ENCODE results near the gene ACKR2. TPM values are rescaled to one million over a fixed set of nuclear protein-coding genes. Genes with fewer than 3 reads are reported as not detected.

The ACKR2 gene
- total RNA-seq, 3 donors from 2014 or later (not counting 1 experiment from before 2014, with no cell fraction given) = 0.56 to 0.95 (median 0.72) TPM

DNA sequence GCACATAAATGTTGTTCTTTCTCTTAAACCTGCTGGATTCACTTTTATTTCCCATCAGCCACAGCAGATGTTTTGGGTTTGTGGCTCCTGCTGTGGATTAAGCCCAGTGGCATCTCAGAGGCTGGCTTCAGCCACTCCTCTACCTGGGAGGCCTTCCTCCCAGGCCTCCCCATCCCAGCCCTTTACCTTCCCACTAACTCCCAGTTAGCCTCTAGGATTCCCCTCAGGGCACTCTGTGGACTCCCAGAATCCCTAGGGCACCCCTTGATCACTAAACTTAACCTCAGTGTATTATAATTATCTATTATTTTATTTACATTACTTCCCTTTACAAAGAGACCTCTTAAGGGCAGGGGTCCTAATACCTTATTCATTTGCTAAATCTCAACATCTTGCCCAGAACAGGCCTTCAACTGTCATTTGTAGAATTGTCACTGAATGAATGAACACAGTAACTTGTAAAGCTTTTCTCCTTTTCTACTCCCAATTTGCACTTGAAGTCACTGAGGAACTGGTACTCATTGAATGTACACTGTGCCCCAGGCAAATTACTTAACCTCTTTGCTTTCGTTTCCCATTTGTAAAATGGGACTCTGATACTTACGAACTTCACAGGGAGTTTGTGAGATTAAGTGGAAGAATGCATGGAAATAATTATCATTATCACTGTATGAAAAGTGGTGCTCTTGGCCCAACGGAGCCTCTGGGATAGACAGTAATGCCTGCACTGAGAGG is 44.5 kb upstream of the ACKR2 start:
- WGBS (ENCODE audit: insufficient coverage) = 100% methylated on average over 3 of the region's 3 CpGs
- H3K4me1 ChIP-seq (ENCODE audit: control insufficient read depth, insufficient read depth, low read length) = peaks cover 12% of the 10 kb centered on the region

GRCh38 chr3:42769477-42770131 is 39.6 kb upstream of the ACKR2 start:
- intact Hi-C loops (cut with micrococcal nuclease) = no loop called here

More for the DNA sequence above, 44.5 kb upstream of the ACKR2 start:
- DNase-seq (no peak), ATAC-seq (no peak)
- Mint-ChIP-seq H3K36me3 (no peaks in the 10 kb centered on the region), H3K9me3 (no peaks in the 10 kb centered on the region), H3K4me3 (no peak overlapping the region), H3K4me1 (no peaks in the 10 kb centered on the region), H3K27me3 (ENCODE audit: low read depth in 2 of 2) (peaks cover 0 to 4% of the 10 kb centered on the region in 2 donors), H3K27ac (no peak overlapping the region)
- no peaks in the 10 kb centered on the region for H3K36me3 ChIP-seq (ENCODE audit: control insufficient read depth, insufficient read depth, low read length)
- intact Hi-C loops (cut with micrococcal nuclease) = no loop called here
- H3K27ac ChIP-seq (ENCODE audit: low read length) = no peak overlapping the region
- no peaks in the 10 kb centered on the region for H3K27me3 ChIP-seq (ENCODE audit: control insufficient read depth, insufficient read depth, low read length)
- TF ChIP-seq, protein P1, sequence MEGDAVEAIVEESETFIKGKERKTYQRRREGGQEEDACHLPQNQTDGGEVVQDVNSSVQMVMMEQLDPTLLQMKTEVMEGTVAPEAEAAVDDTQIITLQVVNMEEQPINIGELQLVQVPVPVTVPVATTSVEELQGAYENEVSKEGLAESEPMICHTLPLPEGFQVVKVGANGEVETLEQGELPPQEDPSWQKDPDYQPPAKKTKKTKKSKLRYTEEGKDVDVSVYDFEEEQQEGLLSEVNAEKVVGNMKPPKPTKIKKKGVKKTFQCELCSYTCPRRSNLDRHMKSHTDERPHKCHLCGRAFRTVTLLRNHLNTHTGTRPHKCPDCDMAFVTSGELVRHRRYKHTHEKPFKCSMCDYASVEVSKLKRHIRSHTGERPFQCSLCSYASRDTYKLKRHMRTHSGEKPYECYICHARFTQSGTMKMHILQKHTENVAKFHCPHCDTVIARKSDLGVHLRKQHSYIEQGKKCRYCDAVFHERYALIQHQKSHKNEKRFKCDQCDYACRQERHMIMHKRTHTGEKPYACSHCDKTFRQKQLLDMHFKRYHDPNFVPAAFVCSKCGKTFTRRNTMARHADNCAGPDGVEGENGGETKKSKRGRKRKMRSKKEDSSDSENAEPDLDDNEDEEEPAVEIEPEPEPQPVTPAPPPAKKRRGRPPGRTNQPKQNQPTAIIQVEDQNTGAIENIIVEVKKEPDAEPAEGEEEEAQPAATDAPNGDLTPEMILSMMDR (IDR thresholded peaks at IDR 0.05) = no peak
- no peak overlapping the region for H3K4me3 ChIP-seq (ENCODE audit: low read length)
- H3K9me3 ChIP-seq (ENCODE audit: control insufficient read depth, insufficient read depth, low read length) = no peaks in the 10 kb centered on the region

GRCh38 chr3:42771271-42771670 is 38.0 kb upstream of the ACKR2 start:
- TF ChIP-seq, protein P1 (IDR thresholded peaks at IDR 0.05) = no peak
- H3K27ac ChIP-seq (ENCODE audit: low read length) = no peak overlapping the region
- Mint-ChIP-seq H3K27ac (peak overlapping the region in 1 of 2 donors; percentile 9), H3K4me1 (peaks cover 10 to 11% of the 10 kb centered on the region in 2 donors), H3K36me3 (no peaks in the 10 kb centered on the region), H3K27me3 (ENCODE audit: low read depth in 2 of 2) (no peaks in the 10 kb centered on the region), H3K4me3 (peak overlapping the region; percentile 62), H3K9me3 (no peaks in the 10 kb centered on the region)
- WGBS (ENCODE audit: insufficient coverage) = 86% methylated on average over 1 of the region's 1 CpG
- no peak for DNase-seq
- no peaks in the 10 kb centered on the region for H3K27me3 ChIP-seq (ENCODE audit: control insufficient read depth, insufficient read depth, low read length)
- no peaks in the 10 kb centered on the region for H3K9me3 ChIP-seq (ENCODE audit: control insufficient read depth, insufficient read depth, low read length)
- ATAC-seq = no peak
- no peak overlapping the region for H3K4me3 ChIP-seq (ENCODE audit: low read length)
- peaks cover 7% of the 10 kb centered on the region for H3K4me1 ChIP-seq (ENCODE audit: control insufficient read depth, insufficient read depth, low read length)
- no peaks in the 10 kb centered on the region for H3K36me3 ChIP-seq (ENCODE audit: control insufficient read depth, insufficient read depth, low read length)
- intact Hi-C loops (cut with micrococcal nuclease) = no loop called here

More at GRCh38 chr3:42769477-42770131, 39.6 kb upstream of the ACKR2 start:
- peaks cover 14% of the 10 kb centered on the region for H3K4me1 ChIP-seq (ENCODE audit: control insufficient read depth, insufficient read depth, low read length)
- H3K27me3 Mint-ChIP-seq (ENCODE audit: low read depth in 2 of 2) = no peaks in the 10 kb centered on the region
- TF ChIP-seq, protein P1 (IDR thresholded peaks at IDR 0.05) = no peak
- H3K9me3 ChIP-seq (ENCODE audit: control insufficient read depth, insufficient read depth, low read length) = no peaks in the 10 kb centered on the region
- peaks cover 10 to 11% of the 10 kb centered on the region in 2 donors for H3K4me1 Mint-ChIP-seq
- no peaks in the 10 kb centered on the region for H3K36me3 ChIP-seq (ENCODE audit: control insufficient read depth, insufficient read depth, low read length)
- no peak overlapping the region for H3K27ac Mint-ChIP-seq
- WGBS (ENCODE audit: insufficient coverage) = 96% methylated on average over 28 of the region's 28 CpGs
- H3K27me3 ChIP-seq (ENCODE audit: control insufficient read depth, insufficient read depth, low read length) = no peaks in the 10 kb centered on the region
- ATAC-seq = no peak
- no peaks in the 10 kb centered on the region for H3K9me3 Mint-ChIP-seq
- H3K4me3 Mint-ChIP-seq = no peak overlapping the region
- no peak for DNase-seq
- no peak overlapping the region for H3K27ac ChIP-seq (ENCODE audit: low read length)
- H3K4me3 ChIP-seq (ENCODE audit: low read length) = no peak overlapping the region
- H3K36me3 Mint-ChIP-seq = no peaks in the 10 kb centered on the region

All from natural killer cell (primary cell).